Measurements from ENCODE around the gene KAZN. TPM values are rescaled to one million over a fixed set of nuclear protein-coding genes. Genes with fewer than 3 reads are reported as not detected.
A peak's percentile ranks its signal among the peaks of the same experiment; 100 is the strongest.
"Not testable (repeated sequence)": the region's sequence is repeated elsewhere in the genome, so short reads cannot be mapped to it uniquely, and the experiment has no call there.

Gene KAZN
- total RNA-seq, 1 donor from 2014 or later: 0.60 TPM

GRCh38 chr1:14952626-14953314 is 354.3 kb downstream of the KAZN start:
- no peak for DNase-seq (ENCODE audit: low read depth in 2 of 2)

GRCh38 chr1:14954210-14954609 is 355.7 kb downstream of the KAZN start:
- no peak for DNase-seq (ENCODE audit: low read depth in 2 of 2)

GRCh38 chr1:14954930-14955329 is 356.4 kb downstream of the KAZN start:
- no peak for DNase-seq (ENCODE audit: low read depth in 2 of 2)

GRCh38 chr1:14955402-14955801 is 356.9 kb downstream of the KAZN start:
- no peak for DNase-seq (ENCODE audit: low read depth in 2 of 2)

GRCh38 chr1:14955976-14956375 is 357.5 kb downstream of the KAZN start:
- DNase-seq (ENCODE audit: low read depth in 2 of 2): no peak

- no peak for DNase-seq (ENCODE audit: low read depth in 2 of 2)
Measured at GRCh38 chr1:14956579-14957195, 358.2 kb downstream of the KAZN start.

- DNase-seq (ENCODE audit: low read depth in 2 of 2): no peak
Measured at GRCh38 chr1:14957375-14958098, 359.1 kb downstream of the KAZN start.

- DNase-seq (ENCODE audit: low read depth in 2 of 2): no peak
Measured at GRCh38 chr1:14958249-14959058, 360.0 kb downstream of the KAZN start.

GRCh38 chr1:14959059-14959694 is 360.7 kb downstream of the KAZN start:
- DNase-seq (ENCODE audit: low read depth in 2 of 2): no peak

GRCh38 chr1:14961661-14962267 is 363.3 kb downstream of the KAZN start:
- DNase-seq (ENCODE audit: low read depth in 2 of 2): peak in 1 of 2 donors; percentile 20

GRCh38 chr1:14962407-14962806 is 363.9 kb downstream of the KAZN start:
- DNase-seq (ENCODE audit: low read depth in 2 of 2): no peak

- not testable (repeated sequence) for DNase-seq (ENCODE audit: low read depth in 2 of 2)
Measured at GRCh38 chr1:14963791-14964710, 365.6 kb downstream of the KAZN start.

GRCh38 chr1:14964711-14965055 is 366.2 kb downstream of the KAZN start:
- no peak for DNase-seq (ENCODE audit: low read depth in 2 of 2)

GRCh38 chr1:14968251-14968851 is 369.9 kb downstream of the KAZN start:
- peak; percentile 61 to 63 for DNase-seq (ENCODE audit: low read depth in 2 of 2)

- DNase-seq (ENCODE audit: low read depth in 2 of 2): no peak
Measured at GRCh38 chr1:14969006-14969405, 370.5 kb downstream of the KAZN start.

- peak; percentile 31 to 65 for DNase-seq (ENCODE audit: low read depth in 2 of 2)
Measured at GRCh38 chr1:14970115-14970798, 371.8 kb downstream of the KAZN start.

- no peak for DNase-seq (ENCODE audit: low read depth in 2 of 2)
Measured at GRCh38 chr1:14970799-14971141, 372.3 kb downstream of the KAZN start.

GRCh38 chr1:14971221-14971620 is 372.7 kb downstream of the KAZN start:
- DNase-seq (ENCODE audit: low read depth in 2 of 2): no peak

GRCh38 chr1:14972107-14972506 is 373.6 kb downstream of the KAZN start:
- no peak for DNase-seq (ENCODE audit: low read depth in 2 of 2)
